A549 (cell line): ENCODE data around the gene SMIM30. TPM values are rescaled to one million over a fixed set of nuclear protein-coding genes. Genes with fewer than 3 reads are reported as not detected.
"Not testable (repeated sequence)": the region's sequence is repeated elsewhere in the genome, so short reads cannot be mapped to it uniquely, and the experiment has no call there.

Experiments
- ATAC-seq, 2 experiments: fragments of 200-7000 bp in 1 of 2; fragments of >200 bp in 1 of 2; cut with Nextera tagmentation in 1 of 2; cut with Tn5 transposase in 1 of 2; 3 replicates each; pipeline versions ENCODE4 v1.8.0 to v1.9.1; 2018 to 2020; ENCODE audit warnings: mild to moderate bottlenecking in 1 of 2, moderate library complexity in 1 of 2
- CTCF ChIA-PET: fragments of 300-600 bp; sonication (Branson Sonifier 250); formaldehyde crosslinking; extraction: SDS; loops from one replicate; lab custom pipeline; 2021; ENCODE audit warnings: antibody characterized with exemption, inconsistent platforms; lab: Yijun Ruan, JAX
- POLR2A ChIA-PET: fragments of 350-600 bp; formaldehyde crosslinking; extraction: SDS; loops from one replicate; lab custom pipeline; 2021; ENCODE audit warnings: antibody characterized with exemption, inconsistent platforms; lab: Yijun Ruan, JAX
- DNase-seq, 2 experiments: peaks; one replicate each; pipeline versions ENCODE4 v3.0.0 to v3.0.0-alpha.2; 2011 to 2016; ENCODE audit warnings: low read depth in 1 of 2, low spot score in 1 of 2
- FAIRE-seq: peaks from 2 replicates; lab custom pipeline; 2011; peaks lifted over from hg19 to GRCh38; lab: Jason Lieb, UNC
- H3K27ac ChIP-seq, 2 experiments: fragments of >200 bp; sonication (Bioruptor Twin); formaldehyde crosslinking; 3 replicates each; pipeline ENCODE4 v1.5.1; 2016 to 2017
- H3K4me1 ChIP-seq: fragments of >200 bp; sonication (Bioruptor Twin); formaldehyde crosslinking; 3 replicates; pipeline ENCODE4 v1.6.1; 2016
- H3K4me2 ChIP-seq: fragments of >200 bp; sonication (Bioruptor Twin); formaldehyde crosslinking; 3 replicates; pipeline ENCODE4 v1.6.1; 2016
- H3K4me3 ChIP-seq: fragments of >200 bp; sonication (Bioruptor Twin); formaldehyde crosslinking; 3 replicates; pipeline ENCODE4 v1.5.1; 2016
- H3K9me3 ChIP-seq: fragments of >200 bp; sonication (Bioruptor Twin); formaldehyde crosslinking; 3 replicates; pipeline ENCODE4 v1.6.1; 2016
- ATOH8 ChIP-seq: fragments of 250-450 bp; sonication (Bioruptor Pico); IDR thresholded peaks from 2 replicates; pipeline ENCODE4 v1.5.0; 2020; ENCODE audit warnings: low read depth, mild to moderate bottlenecking, moderate library complexity
- BCL3 ChIP-seq: fragments of >200 bp; sonication (Bioruptor Twin); formaldehyde crosslinking; IDR thresholded peaks from 3 replicates; pipeline ENCODE4 v1.6.1; 2016
- BHLHE40 ChIP-seq: IDR thresholded peaks from 2 replicates; pipeline ENCODE4 v1.6.1; 2012; ENCODE audit warnings: low read depth, low read length, inconsistent platforms
- CBX2 ChIP-seq: fragments of 200-600 bp; sonication (generic); IDR thresholded peaks from 2 replicates; pipeline ENCODE4 v1.6.1; 2016; ENCODE audit warnings: low read depth, mild to moderate bottlenecking, borderline replicate concordance
- CBX8 ChIP-seq: fragments of 200-600 bp; sonication (generic); IDR thresholded peaks from 2 replicates; pipeline ENCODE4 v1.6.1; 2016
- CEBPB ChIP-seq, 2 experiments: fragments of >200 bp in 1 of 2; sonication (Bioruptor Twin) in 1 of 2; formaldehyde crosslinking in 1 of 2; IDR thresholded peaks; 2 replicates each; pipeline ENCODE4 v1.6.1; 2012 to 2016
- CHD2 ChIP-seq: fragments of 150-350 bp; IDR thresholded peaks from 2 replicates; pipeline ENCODE4 v1.6.1; 2014; ENCODE audit warnings: low read length; ENCODE audit not compliant: partially characterized antibody
- CTCF ChIP-seq: fragments of >200 bp; sonication (Bioruptor Twin); formaldehyde crosslinking; IDR thresholded peaks from 3 replicates; pipeline ENCODE4 v1.5.1; 2016
- GATA3 ChIP-seq: IDR thresholded peaks from 2 replicates; pipeline ENCODE4 v1.6.1; 2012; ENCODE audit warnings: borderline replicate concordance
- HDAC2 ChIP-seq: fragments of 200-600 bp; sonication (generic); IDR thresholded peaks from 2 replicates; pipeline ENCODE4 v1.6.1; 2016
- HOXA7 ChIP-seq: fragments of 250-450 bp; sonication (Bioruptor Pico); IDR thresholded peaks from 2 replicates; pipeline ENCODE4 v1.5.0; 2020; ENCODE audit warnings: mild to moderate bottlenecking, moderate library complexity
- HOXB13 ChIP-seq: fragments of 250-450 bp; sonication (Bioruptor Pico); IDR thresholded peaks from 2 replicates; pipeline ENCODE4 v1.5.0; 2020; ENCODE audit warnings: low read depth, mild to moderate bottlenecking, moderate library complexity
- JUN ChIP-seq, 2 experiments: fragments of >200 bp; sonication (Bioruptor Twin); formaldehyde crosslinking; IDR thresholded peaks; 2 replicates in 1 of 2; 3 replicates in 1 of 2; pipeline ENCODE4 v1.6.1; 2016 to 2017
- JUNB ChIP-seq: fragments of >200 bp; sonication (Bioruptor Twin); formaldehyde crosslinking; IDR thresholded peaks from 2 replicates; pipeline ENCODE4 v1.6.1; 2016
- KDM5A ChIP-seq: fragments of 200-600 bp; sonication (generic); IDR thresholded peaks from 2 replicates; pipeline ENCODE4 v1.6.1; 2016; ENCODE audit warnings: antibody characterized with exemption, mild to moderate bottlenecking
- MAFK ChIP-seq: fragments of 450-650 bp; IDR thresholded peaks from 2 replicates; pipeline ENCODE4 v1.6.1; 2014; ENCODE audit not compliant: partially characterized antibody
- MYC ChIP-seq: IDR thresholded peaks from 2 replicates; pipeline ENCODE4 v1.6.1; 2012; ENCODE audit warnings: mild to moderate bottlenecking, inconsistent platforms, low read length, improper control_type of control experiment, borderline replicate concordance
- NFE2L2 ChIP-seq: fragments of 150-350 bp; conservative IDR thresholded peaks from 2 replicates; pipeline ENCODE4 v1.6.1; 2014; ENCODE audit warnings: low read length
- NPAS2 ChIP-seq: fragments of 250-450 bp; sonication (Bioruptor Pico); IDR thresholded peaks from 2 replicates; pipeline ENCODE4 v1.8.0; 2022; ENCODE audit warnings: mild to moderate bottlenecking, moderate library complexity, borderline replicate concordance
- NR3C1 ChIP-seq: fragments of >200 bp; sonication (Bioruptor Twin); formaldehyde crosslinking; IDR thresholded peaks from 3 replicates; pipeline ENCODE4 v1.6.1; 2017
- PBX3 ChIP-seq: IDR thresholded peaks from 2 replicates; pipeline ENCODE4 v1.6.1; 2012
- PHF8 ChIP-seq: fragments of 200-600 bp; sonication (generic); IDR thresholded peaks from 2 replicates; pipeline ENCODE4 v1.6.1; 2016; ENCODE audit warnings: low read depth, mild to moderate bottlenecking, antibody characterized with exemption, moderate library complexity, borderline replicate concordance
- USF2 ChIP-seq: fragments of 450-650 bp; IDR thresholded peaks from 2 replicates; pipeline ENCODE4 v1.6.1; 2014; ENCODE audit warnings: antibody characterized with exemption
- ZFP36 ChIP-seq: fragments of 450-650 bp; IDR thresholded peaks from 2 replicates; pipeline ENCODE4 v1.6.1; 2014; ENCODE audit warnings: borderline replicate concordance; ENCODE audit not compliant: partially characterized antibody
- ZSCAN20 ChIP-seq: fragments of 250-450 bp; sonication (Bioruptor Pico); IDR thresholded peaks from 2 replicates; pipeline ENCODE4 v1.8.0; 2022; ENCODE audit warnings: mild to moderate bottlenecking, moderate library complexity
- WGBS: methylation state at CpG from one replicate; pipeline ENCODE4 v1.1.6; 2017; ENCODE audit errors: missing lambda C conversion rate; 5-methylcytosine and 5-hydroxymethylcytosine counted together
- polyA plus RNA-seq, 4 experiments: library from polyadenylated mRNA; depleted of rRNA in 3 of 4; stranded (reverse); fragments of >200 nt; fragmentation: RNase III in 1 of 4; extraction: RNeasy Plus Mini Kit Qiagen cat#74134 plus additional on column Dnase treatment in 1 of 4; gene quantifications; 2 replicates in 3 of 4; 3 replicates in 1 of 4; pipeline ENCODE4 v1.2.3, GENCODE V29; 2011 to 2017

The SMIM30 gene
- polyA plus RNA-seq, 2 of the 4 experiments (the other 2 are of a cell fraction), result 47.1 to 62.7 TPM

- peak; percentile 35 for TF ChIP-seq CHD2
- peak; percentile 52; the same call in 1 of the 3 replicates for TF ChIP-seq BCL3
- 0 out of 2 replicates have a peak, but pooled peaks have one; percentile 35 for TF ChIP-seq KDM5A
- no peak for TF ChIP-seq GATA3
- no peak for TF ChIP-seq CTCF
- TF ChIP-seq NFE2L2, result no peak
- TF ChIP-seq HDAC2, result no peak
- TF ChIP-seq CBX8, result no peak
- no peak for TF ChIP-seq ZSCAN20
- 0 out of 2 replicates have a peak, but pooled peaks have one; percentile 22 for TF ChIP-seq HOXB13 (CRISPR knock-in tag)
- TF ChIP-seq CBX2, result no peak
- TF ChIP-seq CEBPB (IDR thresholded peaks at IDR 0.05), result no peak
- TF ChIP-seq USF2, result no peak
- TF ChIP-seq BHLHE40, result no peak
- TF ChIP-seq PBX3, result no peak
- TF ChIP-seq MAFK, result no peak
- TF ChIP-seq ZFP36, result no peak
- TF ChIP-seq NPAS2 (CRISPR knock-in tag), result no peak
- TF ChIP-seq HOXA7 (CRISPR knock-in tag), result no peak
- peak; percentile 59; the same call in 1 of the 2 replicates for TF ChIP-seq PHF8
- TF ChIP-seq JUNB, result no peak
- TF ChIP-seq MYC, result no peak; the same call in 1 of the 2 replicates
- TF ChIP-seq NR3C1, result no peak
- TF ChIP-seq JUN (IDR thresholded peaks at IDR 0.05), result peak in 1 of 2 experiments; percentile 74; a peak in 2 of 5 replicates
- TF ChIP-seq ATOH8, result no peak
Observed at GRCh38 chr7:113118074-113118959, at the start of gene SMIM30 (continued).

- FAIRE-seq, H3K4me3 ChIP-seq, H3K9me3 ChIP-seq, H3K27ac ChIP-seq, POLR2A ChIA-PET, CTCF ChIA-PET, H3K4me1 ChIP-seq, H3K4me2 ChIP-seq, ATAC-seq, DNase-seq: not testable (repeated sequence)
- WGBS, result 4% methylated on average over 1 of the region's 1 CpG
Observed at GRCh38 chr7:113166176-113166575, 47.8 kb upstream of the SMIM30 start.
